HepG2 (cell line): Measurements from ENCODE around the gene RNF183. TPM values are rescaled to one million over a fixed set of nuclear protein-coding genes. Genes with fewer than 3 reads are reported as not detected.

ENCODE experiments used
- AHDC1 ChIP-seq: sonication (generic); formaldehyde crosslinking; IDR thresholded peaks from 2 replicates; pipeline ENCODE4 v1.5.1; 2020; ENCODE audit warnings: mild to moderate bottlenecking, missing genetic modification reagents, borderline replicate concordance
- ATF4 ChIP-seq, 2 experiments: fragments of 450-650 bp in 1 of 2; sonication (generic) in 1 of 2; formaldehyde crosslinking; IDR thresholded peaks; 2 replicates each; pipeline versions ENCODE4 v1.5.0 to v1.8.0; 2020 to 2022; ENCODE audit warnings: mild to moderate bottlenecking in 1 of 2, missing genetic modification reagents in 1 of 2
- CENPT ChIP-seq: sonication (generic); formaldehyde crosslinking; IDR thresholded peaks from 2 replicates; pipeline ENCODE4 v1.8.0; 2022; ENCODE audit warnings: low read depth, mild to moderate bottlenecking, moderate library complexity, missing genetic modification reagents
- CTCF ChIP-seq: sonication (generic); formaldehyde crosslinking; IDR thresholded peaks from 2 replicates; pipeline ENCODE4 v1.5.0; 2020; ENCODE audit warnings: mild to moderate bottlenecking, missing genetic modification reagents, moderate library complexity
- GATA4 ChIP-seq: sonication (generic); IDR thresholded peaks from 2 replicates; pipeline ENCODE4 v1.6.1; 2016; ENCODE audit warnings: antibody characterized with exemption, low read depth, borderline replicate concordance
- GATAD1 ChIP-seq: IDR thresholded peaks from 2 replicates; pipeline ENCODE4 v1.6.1; 2016; ENCODE audit warnings: missing genetic modification reagents, missing compliant biosample characterization
- HOXD1 ChIP-seq: sonication (generic); formaldehyde crosslinking; IDR thresholded peaks from 2 replicates; pipeline ENCODE4 v1.5.0; 2020; ENCODE audit warnings: missing genetic modification reagents
- MLX ChIP-seq: IDR thresholded peaks from 2 replicates; pipeline ENCODE4 v1.6.1; 2016
- RBAK ChIP-seq: sonication (generic); formaldehyde crosslinking; IDR thresholded peaks from 2 replicates; pipeline ENCODE4 v1.5.1; 2020; ENCODE audit warnings: mild to moderate bottlenecking, missing genetic modification reagents
- RFX1 ChIP-seq: fragments of 450-650 bp; IDR thresholded peaks from 2 replicates; pipeline ENCODE4 v1.6.1; 2017
- TEAD3 ChIP-seq: optimal IDR thresholded peaks from 2 replicates; pipeline ENCODE3; 2016; ENCODE audit warnings: borderline replicate concordance
- ZBTB49 ChIP-seq: sonication (generic); formaldehyde crosslinking; IDR thresholded peaks from 2 replicates; pipeline ENCODE4 v1.4.0; 2020; ENCODE audit warnings: missing genetic modification reagents, borderline replicate concordance
- ZBTB7A ChIP-seq: sonication (generic); formaldehyde crosslinking; IDR thresholded peaks from 2 replicates; pipeline ENCODE4 v1.8.0; 2022; ENCODE audit warnings: mild to moderate bottlenecking, missing genetic modification reagents
- ZKSCAN5 ChIP-seq: sonication (generic); formaldehyde crosslinking; IDR thresholded peaks from 2 replicates; pipeline ENCODE4 v1.5.1; 2020; ENCODE audit warnings: mild to moderate bottlenecking, missing genetic modification reagents
- ZNF362 ChIP-seq: sonication (generic); formaldehyde crosslinking; IDR thresholded peaks from 2 replicates; pipeline ENCODE4 v1.4.0; 2020; ENCODE audit warnings: missing genetic modification reagents, mild to moderate bottlenecking, borderline replicate concordance
- ZNF747 ChIP-seq: sonication (generic); formaldehyde crosslinking; IDR thresholded peaks from 2 replicates; pipeline ENCODE4 v1.8.1; 2023; ENCODE audit warnings: missing genetic modification reagents, mild to moderate bottlenecking, borderline replicate concordance
- polyA plus RNA-seq, 8 experiments: library from polyadenylated mRNA; depleted of rRNA in 3 of 8; stranded (reverse) in 7 of 8; unstranded in 1 of 8; fragments of >200 nt; fragmentation: Illumina TruSeq in 4 of 8; extraction: Trizol in 4 of 8; gene quantifications; 2 replicates each; pipeline versions ENCODE4 v1.2.1 to v1.2.3, GENCODE V29; 2011 to 2016; ENCODE audit warnings: low read depth in 4 of 8, missing spikeins in 1 of 8, mixed read lengths in 1 of 8; ENCODE audit not compliant: insufficient read depth in 1 of 8
- total RNA-seq, 5 experiments: library from RNA; depleted of rRNA; stranded (reverse); fragments of >200 nt; fragmentation: Illumina TruSeq; extraction: Trizol; gene quantifications; 2 replicates each; pipeline ENCODE4 v1.2.3, GENCODE V29; 2016; ENCODE audit warnings: low read depth in 1 of 5

The RNF183 gene
- total and polyA plus RNA-seq, 2 of the 13 experiments (the other 11 are each of a cell fraction or from before 2014, with no cell fraction given): 0.13 to 6.5 TPM

- TF ChIP-seq GATA4: peak; percentile 36; the same call in 1 of the 2 replicates
- peak; percentile 94 for TF ChIP-seq ZBTB7A
- TF ChIP-seq ZBTB49 (CRISPR knock-in tag): no peak
- no peak for TF ChIP-seq RBAK (CRISPR knock-in tag)
- peak; percentile 62; the same call in 1 of the 2 replicates for TF ChIP-seq CENPT (CRISPR knock-in tag)
- peak; percentile 94 for TF ChIP-seq GATAD1 (CRISPR knock-in tag)
- TF ChIP-seq AHDC1 (CRISPR knock-in tag): peak; percentile 59
- TF ChIP-seq HOXD1: peak; percentile 83
- TF ChIP-seq ZNF362 (CRISPR knock-in tag): peak; percentile 62; the same call in 1 of the 2 replicates
- TF ChIP-seq ZNF747 (CRISPR knock-in tag): peak; percentile 92
- TF ChIP-seq ZKSCAN5: no peak
- TF ChIP-seq ATF4 (CRISPR knock-in tag; IDR thresholded peaks at IDR 0.05): peak in 1 of 2 experiments; percentile 54; a peak in 1 of 4 replicates
- peak; percentile 43; the same call in 1 of the 2 replicates for TF ChIP-seq CTCF
- peak; percentile 73 for TF ChIP-seq TEAD3 (CRISPR knock-in tag)
- TF ChIP-seq RFX1: peak; percentile 92
- TF ChIP-seq MLX (CRISPR knock-in tag): 0 out of 2 replicates have a peak, but pooled peaks have one; percentile 68
Measured at GRCh38 chr9:113340011-113340699, 37.0 kb upstream of the RNF183 start, which contains the start of gene WDR31 (continued).
